NCI-H526 (cell line): ENCODE measurements around the gene LTO1.

ENCODE experiments used
- DNase-seq, 2 experiments: peaks; one replicate each; lab custom pipeline; 2025; lab: John Stamatoyannopoulos, UW

Gene LTO1

DNA sequence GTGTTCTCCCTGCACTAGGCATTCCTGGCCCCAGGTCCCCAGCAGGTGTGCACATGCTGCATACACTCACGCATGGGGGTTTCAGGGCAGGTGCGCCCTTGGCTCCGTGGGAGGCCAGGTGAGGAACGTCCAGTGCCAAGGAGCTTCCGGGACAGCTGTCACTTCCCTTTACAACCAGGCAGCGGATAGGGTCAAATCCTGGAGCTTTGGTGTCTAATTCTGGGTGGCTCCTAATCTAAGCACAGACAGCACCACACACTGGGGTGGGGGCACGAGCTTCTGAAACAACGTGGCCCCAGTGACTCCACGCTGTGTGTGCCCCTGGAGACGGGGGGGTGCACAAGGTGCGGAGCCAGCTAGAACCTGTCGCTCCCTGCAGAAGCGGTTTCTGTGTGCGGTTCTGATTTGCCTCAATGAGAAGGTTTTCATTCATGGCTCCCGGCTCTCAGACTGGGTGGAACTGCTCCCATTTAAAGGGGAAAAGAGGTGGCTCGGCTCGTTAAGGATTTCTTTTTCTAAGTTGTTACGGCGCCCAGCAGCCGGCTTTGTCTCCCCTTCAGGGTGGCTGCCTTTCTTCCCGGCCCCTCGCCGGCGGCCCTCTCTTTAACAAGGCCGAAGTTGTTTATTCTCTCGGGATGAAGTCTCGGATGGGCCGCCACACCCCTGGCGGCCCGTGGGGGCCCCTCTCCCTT lies 29.2 kb downstream of the LTO1 start:
- DNase-seq, result no peak

GRCh38 chr11:69644962-69645675 lies 30.0 kb downstream of the LTO1 start:
- no peak for DNase-seq

- DNase-seq, result peak in 1 of 2 experiments; percentile 48
Observed at GRCh38 chr11:69644071-69644961, 30.8 kb downstream of the LTO1 start.

- DNase-seq, result no peak
Observed at GRCh38 chr11:69643646-69644045, 31.5 kb downstream of the LTO1 start.

- DNase-seq, result peak; percentile 72 to 93
Observed at GRCh38 chr11:69642913-69643632, 32.1 kb downstream of the LTO1 start.

GRCh38 chr11:69642549-69642912 lies 32.6 kb downstream of the LTO1 start:
- peak in 1 of 2 experiments; percentile 67 for DNase-seq

DNA sequence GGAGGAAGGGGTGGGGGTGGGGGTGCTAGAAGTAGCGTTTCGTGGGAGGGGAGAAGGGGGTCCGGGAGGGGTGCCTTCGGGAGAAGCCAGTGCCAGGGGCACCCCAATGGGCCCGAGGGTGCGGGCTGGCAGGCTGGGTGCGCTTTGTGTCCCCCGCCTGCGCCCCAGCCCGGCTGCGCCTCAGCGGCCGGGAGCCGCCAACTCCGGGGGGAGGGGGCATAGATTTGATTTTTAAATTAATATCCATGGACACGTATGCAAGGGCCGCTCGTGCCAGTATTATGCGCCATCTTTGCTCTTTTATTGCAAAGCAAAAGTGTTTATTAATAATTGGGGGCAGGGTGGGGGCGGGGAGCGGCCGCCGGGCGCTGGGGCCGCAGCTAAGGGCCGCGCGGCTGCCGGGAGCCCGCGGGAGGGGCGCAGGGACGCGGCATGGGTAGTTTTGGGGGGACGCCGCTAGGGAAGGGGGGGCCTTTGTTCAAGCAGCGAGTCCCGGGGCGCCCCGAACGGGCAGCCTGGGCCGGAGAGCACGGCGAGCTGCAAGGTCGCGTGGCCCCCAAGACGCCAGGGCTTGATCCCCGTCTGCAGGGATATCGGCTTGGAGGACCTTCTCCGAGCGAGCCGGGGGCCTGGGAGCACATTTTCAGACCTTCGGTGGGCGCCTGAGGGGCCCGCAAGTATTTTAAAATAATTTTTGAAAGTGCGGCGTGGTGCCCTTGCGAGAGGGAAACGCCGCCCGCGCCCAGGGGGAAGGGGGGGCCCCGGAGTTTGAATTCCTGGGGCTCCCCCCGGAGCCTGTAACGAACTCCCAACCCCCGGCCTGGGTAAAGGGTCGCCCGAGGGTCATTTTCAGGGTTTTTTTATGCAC lies 33.2 kb downstream of the LTO1 start:
- DNase-seq, result peak in 1 of 2 experiments; percentile 48

- DNase-seq, result peak; percentile 85 to 93
Observed at GRCh38 chr11:69640995-69641581, 34.1 kb downstream of the LTO1 start, which contains the start of gene CCND1. Gene CCND1, plus strand, starts transcription at chr11:69641156. Its CDS starts 158 bp downstream, at chr11:69641314.

DNA sequence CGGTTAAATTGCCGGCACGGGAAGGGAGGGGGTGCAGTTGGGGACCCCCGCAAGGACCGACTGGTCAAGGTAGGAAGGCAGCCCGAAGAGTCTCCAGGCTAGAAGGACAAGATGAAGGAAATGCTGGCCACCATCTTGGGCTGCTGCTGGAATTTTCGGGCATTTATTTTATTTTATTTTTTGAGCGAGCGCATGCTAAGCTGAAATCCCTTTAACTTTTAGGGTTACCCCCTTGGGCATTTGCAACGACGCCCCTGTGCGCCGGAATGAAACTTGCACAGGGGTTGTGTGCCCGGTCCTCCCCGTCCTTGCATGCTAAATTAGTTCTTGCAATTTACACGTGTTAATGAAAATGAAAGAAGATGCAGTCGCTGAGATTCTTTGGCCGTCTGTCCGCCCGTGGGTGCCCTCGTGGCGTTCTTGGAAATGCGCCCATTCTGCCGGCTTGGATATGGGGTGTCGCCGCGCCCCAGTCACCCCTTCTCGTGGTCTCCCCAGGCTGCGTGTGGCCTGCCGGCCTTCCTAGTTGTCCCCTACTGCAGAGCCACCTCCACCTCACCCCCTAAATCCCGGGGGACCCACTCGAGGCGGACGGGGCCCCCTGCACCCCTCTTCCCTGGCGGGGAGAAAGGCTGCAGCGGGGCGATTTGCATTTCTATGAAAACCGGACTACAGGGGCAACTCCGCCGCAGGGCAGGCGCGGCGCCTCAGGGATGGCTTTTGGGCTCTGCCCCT lies 34.7 kb downstream of the LTO1 start:
- no peak for DNase-seq

- DNase-seq, result no peak
Observed at GRCh38 chr11:69639831-69640230, 35.3 kb downstream of the LTO1 start.

GRCh38 chr11:69638941-69639681 lies 36.0 kb downstream of the LTO1 start:
- DNase-seq, result peak; percentile 89 to 98

GRCh38 chr11:69637941-69638871 lies 36.9 kb downstream of the LTO1 start:
- DNase-seq, result peak; percentile 61 to 92

DNA sequence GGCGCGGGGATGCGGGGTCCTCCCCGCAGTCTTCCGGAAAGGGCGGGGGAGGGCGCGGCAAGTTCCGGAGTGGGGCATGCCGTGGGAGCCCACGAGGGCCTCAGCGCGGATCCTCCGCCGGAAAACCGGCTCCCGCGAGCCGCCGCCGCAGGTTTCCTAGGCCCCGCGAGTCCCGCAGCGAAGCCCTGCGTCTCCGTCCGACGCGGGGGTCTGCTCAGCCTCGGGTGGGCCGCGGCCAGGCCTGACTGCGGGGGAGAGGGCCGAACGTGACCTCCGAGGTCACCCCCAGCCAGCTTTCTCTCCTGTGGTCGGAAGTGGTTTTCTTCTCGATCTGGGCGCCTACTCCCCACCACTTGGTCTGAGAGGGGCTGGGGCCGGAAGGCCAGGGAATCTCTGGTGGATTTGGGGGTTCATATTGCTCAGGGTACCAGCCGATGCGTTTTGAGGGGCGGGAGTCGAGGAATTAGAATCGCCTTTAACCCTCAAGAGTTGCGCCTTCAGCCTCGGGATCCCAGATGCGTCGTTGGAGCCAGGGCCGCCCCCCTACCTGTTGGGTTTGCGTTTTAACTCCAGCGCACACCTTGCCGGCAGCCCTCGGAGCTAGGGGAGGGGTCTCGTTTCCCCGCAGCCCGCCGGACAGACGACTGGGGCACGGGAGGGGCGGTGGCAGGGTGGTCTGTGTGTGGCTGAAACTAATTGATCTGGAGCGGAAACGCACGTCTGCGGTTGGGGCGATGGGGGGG lies 37.8 kb downstream of the LTO1 start:
- peak in 1 of 2 experiments; percentile 55 for DNase-seq

GRCh38 chr11:69636512-69637197 lies 38.5 kb downstream of the LTO1 start:
- peak; percentile 62 to 94 for DNase-seq

GRCh38 chr11:69635804-69636511 lies 39.2 kb downstream of the LTO1 start:
- DNase-seq, result no peak

DNA sequence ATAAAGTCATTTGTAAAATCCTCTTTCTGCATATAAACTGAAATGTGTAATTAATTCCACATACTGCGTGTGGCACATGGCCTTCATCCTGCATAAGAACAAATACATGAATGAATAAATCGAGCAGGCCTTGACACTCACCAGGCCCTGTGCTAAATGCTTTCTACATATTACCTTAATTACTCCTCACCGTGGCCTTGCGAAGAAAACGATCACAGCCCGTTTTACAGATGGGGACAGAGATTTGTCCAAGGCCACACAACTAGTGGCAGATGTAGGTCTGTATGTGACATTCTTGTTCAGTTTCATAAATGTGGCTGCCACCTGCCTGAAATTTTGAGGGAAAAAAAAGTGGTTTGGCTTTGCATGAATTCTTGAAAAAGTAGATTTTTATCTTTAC lies 40.0 kb downstream of the LTO1 start:
- DNase-seq, result no peak
